Suprapubic skin (tissue), 4 donors: ENCODE measurements around the gene OTOG.

ENCODE experiments used
- EP300 ChIP-seq: sonication (generic); formaldehyde crosslinking; IDR thresholded peaks from one replicate; pipeline ENCODE4 v1.6.1; 2017; ENCODE audit warnings: antibody characterized with exemption
- POLR2AphosphoS5 ChIP-seq, 3 donors: sonication (generic); formaldehyde crosslinking; IDR thresholded peaks; one replicate each; pipeline ENCODE4 v1.6.1; 2017; ENCODE audit warnings: antibody characterized with exemption in 3 of 3
- TF ChIP-seq, protein P1 (sequence below), 2 donors: fragments of 200-600 bp in 1 of 2; fragments of 450-650 bp in 1 of 2; sonication (generic) in 1 of 2; IDR thresholded peaks; one replicate each; pipeline ENCODE4 v1.5.1; 2016 to 2019; ENCODE audit warnings: antibody characterized with exemption in 2 of 2, mild to moderate bottlenecking in 1 of 2, moderate library complexity in 1 of 2

DNA sequence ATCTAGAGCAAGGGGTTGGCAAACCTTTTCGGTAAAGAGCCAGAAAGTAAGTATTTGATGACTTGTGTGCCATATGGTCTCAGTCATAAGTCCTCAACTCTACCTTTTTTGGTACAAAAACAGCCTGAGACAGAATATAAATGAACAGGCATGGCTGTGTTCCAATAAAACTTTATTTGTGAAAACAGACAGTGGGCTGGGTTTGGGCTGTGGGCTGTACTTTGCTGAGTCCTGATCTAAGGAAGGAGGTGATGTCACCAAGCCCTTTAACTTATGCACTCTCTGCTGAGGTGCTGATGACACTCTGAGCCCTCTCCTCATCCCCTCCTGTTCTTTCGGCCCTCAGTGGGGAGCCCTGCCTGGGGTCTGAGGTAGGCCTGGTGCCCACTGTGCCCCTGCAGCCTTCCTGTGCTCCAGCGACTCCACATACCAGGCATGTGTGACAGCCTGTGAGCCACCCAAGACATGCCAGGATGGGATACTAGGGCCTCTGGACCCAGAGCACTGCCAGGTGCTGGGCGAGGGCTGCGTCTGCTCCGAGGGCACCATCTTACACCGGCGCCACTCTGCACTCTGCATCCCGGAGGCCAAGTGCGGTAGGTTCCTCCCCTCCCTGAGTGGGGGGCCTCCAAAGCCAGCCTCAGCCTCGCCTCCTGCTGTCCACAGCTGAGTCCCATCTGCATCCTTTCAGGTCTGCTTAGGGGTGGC, 86.4 kb downstream of the OTOG start:
- TF ChIP-seq EP300 = no peak
- TF ChIP-seq, protein P1, sequence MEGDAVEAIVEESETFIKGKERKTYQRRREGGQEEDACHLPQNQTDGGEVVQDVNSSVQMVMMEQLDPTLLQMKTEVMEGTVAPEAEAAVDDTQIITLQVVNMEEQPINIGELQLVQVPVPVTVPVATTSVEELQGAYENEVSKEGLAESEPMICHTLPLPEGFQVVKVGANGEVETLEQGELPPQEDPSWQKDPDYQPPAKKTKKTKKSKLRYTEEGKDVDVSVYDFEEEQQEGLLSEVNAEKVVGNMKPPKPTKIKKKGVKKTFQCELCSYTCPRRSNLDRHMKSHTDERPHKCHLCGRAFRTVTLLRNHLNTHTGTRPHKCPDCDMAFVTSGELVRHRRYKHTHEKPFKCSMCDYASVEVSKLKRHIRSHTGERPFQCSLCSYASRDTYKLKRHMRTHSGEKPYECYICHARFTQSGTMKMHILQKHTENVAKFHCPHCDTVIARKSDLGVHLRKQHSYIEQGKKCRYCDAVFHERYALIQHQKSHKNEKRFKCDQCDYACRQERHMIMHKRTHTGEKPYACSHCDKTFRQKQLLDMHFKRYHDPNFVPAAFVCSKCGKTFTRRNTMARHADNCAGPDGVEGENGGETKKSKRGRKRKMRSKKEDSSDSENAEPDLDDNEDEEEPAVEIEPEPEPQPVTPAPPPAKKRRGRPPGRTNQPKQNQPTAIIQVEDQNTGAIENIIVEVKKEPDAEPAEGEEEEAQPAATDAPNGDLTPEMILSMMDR (IDR thresholded peaks at IDR 0.05) = no peak
- TF ChIP-seq POLR2AphosphoS5 (IDR thresholded peaks at IDR 0.05) = no peak
